ENCODE data around the gene ABT1.

ABT1 gene

DNA sequence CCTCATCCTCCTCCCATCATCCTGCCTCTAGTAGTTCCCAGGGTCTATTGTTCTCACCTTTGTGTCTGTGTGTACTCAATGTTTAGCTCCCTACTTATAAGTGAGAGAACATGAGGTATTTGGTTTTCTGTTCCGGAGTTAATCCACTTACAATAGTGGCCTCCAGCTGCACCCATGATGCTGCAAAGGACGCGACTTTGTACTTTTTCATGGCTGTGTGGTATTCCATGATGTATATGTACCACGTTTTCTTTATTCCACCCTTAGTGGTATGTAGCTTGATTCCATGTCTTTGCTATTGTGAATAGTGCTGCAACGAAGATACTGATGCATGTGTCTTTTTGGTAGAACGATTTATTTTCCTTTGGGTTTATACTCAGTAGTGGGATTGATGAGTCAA lies 18.5 kb upstream of the ABT1 start:
- Histone ChIP-seq H3K4me2 (ENCODE audit: low read depth, low read length) (no peak overlapping the region), H3K27ac (ENCODE audit: low read length) (no peak overlapping the region), H3F3A (ENCODE audit: insufficient read depth, low read length) (no peaks in the 10 kb centered on the region), H2AFZ (ENCODE audit: low read length) (no peak overlapping the region), H3K4me3 (ENCODE audit: low read length) (no peak overlapping the region), H3K9me3 (replicated peaks; ENCODE audit: insufficient read depth, low read length) (no peaks in the 10 kb centered on the region), H4K20me1 (ENCODE audit: insufficient read depth, low read length) (no peaks in the 10 kb centered on the region), H3K36me3 (replicated peaks; ENCODE audit: insufficient read depth, low read length) (no peaks in the 10 kb centered on the region), H3K79me2 (ENCODE audit: low read length) (no peaks in the 10 kb centered on the region), H3K9ac (ENCODE audit: low read length) (no peak overlapping the region), H3K27me3 (replicated peaks; ENCODE audit: insufficient read depth, low read length) (no peaks in the 10 kb centered on the region; the same call in 1 of the 2 replicates), H3K4me1 (ENCODE audit: low read length) (no peaks in the 10 kb centered on the region), H3K9me2 (replicated peaks; ENCODE audit: insufficient read depth, low read length) (no peaks in the 10 kb centered on the region)
- TF ChIP-seq EZH2 (optimal IDR thresholded peaks at IDR 0.05; ENCODE audit: low read depth, low read length) (no peak), EZH2phosphoT487 (IDR thresholded peaks at IDR 0.05; ENCODE audit: low read length) (no peak)
- TF ChIP-seq, protein P1, sequence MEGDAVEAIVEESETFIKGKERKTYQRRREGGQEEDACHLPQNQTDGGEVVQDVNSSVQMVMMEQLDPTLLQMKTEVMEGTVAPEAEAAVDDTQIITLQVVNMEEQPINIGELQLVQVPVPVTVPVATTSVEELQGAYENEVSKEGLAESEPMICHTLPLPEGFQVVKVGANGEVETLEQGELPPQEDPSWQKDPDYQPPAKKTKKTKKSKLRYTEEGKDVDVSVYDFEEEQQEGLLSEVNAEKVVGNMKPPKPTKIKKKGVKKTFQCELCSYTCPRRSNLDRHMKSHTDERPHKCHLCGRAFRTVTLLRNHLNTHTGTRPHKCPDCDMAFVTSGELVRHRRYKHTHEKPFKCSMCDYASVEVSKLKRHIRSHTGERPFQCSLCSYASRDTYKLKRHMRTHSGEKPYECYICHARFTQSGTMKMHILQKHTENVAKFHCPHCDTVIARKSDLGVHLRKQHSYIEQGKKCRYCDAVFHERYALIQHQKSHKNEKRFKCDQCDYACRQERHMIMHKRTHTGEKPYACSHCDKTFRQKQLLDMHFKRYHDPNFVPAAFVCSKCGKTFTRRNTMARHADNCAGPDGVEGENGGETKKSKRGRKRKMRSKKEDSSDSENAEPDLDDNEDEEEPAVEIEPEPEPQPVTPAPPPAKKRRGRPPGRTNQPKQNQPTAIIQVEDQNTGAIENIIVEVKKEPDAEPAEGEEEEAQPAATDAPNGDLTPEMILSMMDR (IDR thresholded peaks at IDR 0.05; ENCODE audit: low read length): no peak
- no peak for DNase-seq

DNA sequence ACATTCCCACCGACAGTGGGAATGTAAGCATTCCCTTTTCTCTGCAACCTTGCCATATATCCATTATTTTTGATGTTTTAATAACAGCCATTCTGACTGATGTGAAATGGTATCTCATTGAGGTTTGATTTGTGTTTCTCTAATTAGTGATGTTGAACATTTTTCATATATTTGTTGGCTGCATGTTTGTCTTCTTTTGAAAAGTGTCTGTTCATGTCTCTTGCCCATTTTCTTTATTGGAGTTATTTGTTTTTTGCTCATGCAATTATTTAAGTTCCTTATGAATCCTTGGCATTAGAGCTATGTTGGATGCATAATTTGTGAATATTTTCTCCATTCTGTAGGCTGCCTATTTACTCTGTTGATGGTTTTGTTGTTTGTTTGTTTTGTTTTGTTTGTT lies 18.0 kb upstream of the ABT1 start:
- no peak overlapping the region for H3K4me2 ChIP-seq (ENCODE audit: low read depth, low read length)
- H4K20me1 ChIP-seq (ENCODE audit: insufficient read depth, low read length): no peaks in the 10 kb centered on the region
- no peak overlapping the region for H2AFZ ChIP-seq (ENCODE audit: low read length)
- DNase-seq: no peak
- no peak overlapping the region for H3K27ac ChIP-seq (ENCODE audit: low read length)
- no peaks in the 10 kb centered on the region for H3K4me1 ChIP-seq (ENCODE audit: low read length)
- no peak overlapping the region for H3K9ac ChIP-seq (ENCODE audit: low read length)
- no peaks in the 10 kb centered on the region for H3K9me3 ChIP-seq (replicated peaks; ENCODE audit: insufficient read depth, low read length)
- no peak for TF ChIP-seq EZH2 (optimal IDR thresholded peaks at IDR 0.05; ENCODE audit: low read depth, low read length)
- TF ChIP-seq, protein P1 (IDR thresholded peaks at IDR 0.05; ENCODE audit: low read length): no peak
- no peak for TF ChIP-seq EZH2phosphoT487 (IDR thresholded peaks at IDR 0.05; ENCODE audit: low read length)
- H3K79me2 ChIP-seq (ENCODE audit: low read length): no peaks in the 10 kb centered on the region
- no peaks in the 10 kb centered on the region for H3F3A ChIP-seq (ENCODE audit: insufficient read depth, low read length)
- no peaks in the 10 kb centered on the region for H3K36me3 ChIP-seq (replicated peaks; ENCODE audit: insufficient read depth, low read length)
- H3K9me2 ChIP-seq (replicated peaks; ENCODE audit: insufficient read depth, low read length): no peaks in the 10 kb centered on the region
- H3K27me3 ChIP-seq (replicated peaks; ENCODE audit: insufficient read depth, low read length): no peaks in the 10 kb centered on the region; the same call in 1 of the 2 replicates
- no peak overlapping the region for H3K4me3 ChIP-seq (ENCODE audit: low read length)

DNA sequence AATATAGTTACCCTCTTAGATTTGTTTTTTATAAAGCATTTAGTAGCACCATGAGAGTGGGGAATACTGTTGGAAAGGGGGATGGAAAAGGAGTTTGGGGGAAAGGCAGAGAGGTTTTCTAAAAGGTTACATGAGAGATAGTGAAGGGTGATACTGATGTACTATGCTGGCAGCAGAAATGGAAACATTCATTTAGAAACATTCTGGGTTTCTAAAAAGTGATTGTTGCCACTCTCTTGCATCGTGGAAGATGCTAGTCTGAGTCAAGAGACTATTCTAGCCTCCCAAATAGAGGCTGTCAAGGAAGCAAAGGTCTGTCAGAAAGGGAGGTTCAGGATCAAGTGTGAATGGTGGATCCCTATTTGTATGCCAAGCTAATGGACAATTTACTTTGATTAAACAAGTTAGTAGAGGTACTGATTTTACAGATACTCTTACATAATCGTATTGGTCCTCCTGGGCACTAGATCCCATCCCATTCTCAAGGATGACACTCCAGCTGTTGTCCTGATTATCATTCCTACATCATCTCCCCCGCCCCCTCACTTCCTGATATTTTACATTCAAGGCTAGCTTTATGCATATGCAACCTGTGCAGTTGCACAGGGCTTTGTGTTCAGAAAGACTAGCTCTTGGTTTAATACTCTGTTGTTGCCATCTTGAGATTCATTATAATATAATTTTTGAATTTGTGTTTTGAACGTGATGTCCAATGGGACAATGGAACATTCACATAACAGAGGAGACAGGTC lies 15.4 kb upstream of the ABT1 start:
- Histone ChIP-seq H4K20me1 (ENCODE audit: insufficient read depth, low read length) (no peaks in the 10 kb centered on the region), H3K27me3 (replicated peaks; ENCODE audit: insufficient read depth, low read length) (no peaks in the 10 kb centered on the region; the same call in 1 of the 2 replicates), H3K27ac (ENCODE audit: low read length) (no peak overlapping the region), H2AFZ (ENCODE audit: low read length) (no peak overlapping the region), H3K36me3 (replicated peaks; ENCODE audit: insufficient read depth, low read length) (no peaks in the 10 kb centered on the region), H3K4me3 (ENCODE audit: low read length) (no peak overlapping the region), H3K9me2 (replicated peaks; ENCODE audit: insufficient read depth, low read length) (no peaks in the 10 kb centered on the region), H3K4me1 (ENCODE audit: low read length) (no peaks in the 10 kb centered on the region), H3K4me2 (ENCODE audit: low read depth, low read length) (no peak overlapping the region), H3F3A (ENCODE audit: insufficient read depth, low read length) (no peaks in the 10 kb centered on the region), H3K9ac (ENCODE audit: low read length) (no peak overlapping the region), H3K79me2 (ENCODE audit: low read length) (no peaks in the 10 kb centered on the region), H3K9me3 (replicated peaks; ENCODE audit: insufficient read depth, low read length) (no peaks in the 10 kb centered on the region)
- no peak for DNase-seq
- no peak for TF ChIP-seq EZH2phosphoT487 (IDR thresholded peaks at IDR 0.05; ENCODE audit: low read length)

DNA sequence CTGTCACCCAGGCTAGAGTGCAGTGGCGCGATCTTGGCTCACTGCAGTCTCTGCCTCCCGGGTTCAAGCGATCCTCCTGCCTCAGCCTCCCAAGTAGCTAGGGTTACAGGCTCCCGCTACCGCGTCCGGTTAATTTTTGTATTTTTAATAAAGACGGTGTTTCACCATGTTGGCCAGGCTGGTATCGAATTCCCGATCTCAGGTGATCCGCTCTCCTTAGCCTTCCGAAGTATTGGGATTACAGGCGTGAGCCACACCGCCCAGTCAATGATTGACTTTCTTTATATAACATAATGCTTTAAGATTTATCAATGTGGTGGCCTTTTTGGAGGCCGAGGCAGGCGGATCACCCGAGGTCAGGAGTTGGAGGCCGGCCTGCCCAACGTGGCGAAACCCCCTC lies 7.8 kb upstream of the ABT1 start:
- H2AFZ ChIP-seq (ENCODE audit: low read length): no peak overlapping the region
- H3K79me2 ChIP-seq (ENCODE audit: low read length): no peaks in the 10 kb centered on the region
- no peak overlapping the region for H3K9ac ChIP-seq (ENCODE audit: low read length)
- H4K20me1 ChIP-seq (ENCODE audit: insufficient read depth, low read length): no peaks in the 10 kb centered on the region
- H3K4me3 ChIP-seq (ENCODE audit: low read length): no peak overlapping the region
- H3K27ac ChIP-seq (ENCODE audit: low read length): no peak overlapping the region
- H3K9me2 ChIP-seq (replicated peaks; ENCODE audit: insufficient read depth, low read length): no peaks in the 10 kb centered on the region
- no peak for DNase-seq
- H3K4me1 ChIP-seq (ENCODE audit: low read length): no peaks in the 10 kb centered on the region
- no peaks in the 10 kb centered on the region for H3K27me3 ChIP-seq (replicated peaks; ENCODE audit: insufficient read depth, low read length)
- H3K4me2 ChIP-seq (ENCODE audit: low read depth, low read length): no peak overlapping the region
- no peaks in the 10 kb centered on the region for H3K36me3 ChIP-seq (replicated peaks; ENCODE audit: insufficient read depth, low read length)
- H3K9me3 ChIP-seq (replicated peaks; ENCODE audit: insufficient read depth, low read length): no peaks in the 10 kb centered on the region
- no peaks in the 10 kb centered on the region for H3F3A ChIP-seq (ENCODE audit: insufficient read depth, low read length)
- TF ChIP-seq EZH2 (optimal IDR thresholded peaks at IDR 0.05; ENCODE audit: low read depth, low read length) (no peak), EZH2phosphoT487 (IDR thresholded peaks at IDR 0.05; ENCODE audit: low read length) (no peak)
- TF ChIP-seq, protein P1 (IDR thresholded peaks at IDR 0.05; ENCODE audit: low read length): no peak

Measured in MM.1S (cell line).